Peyer's patch (tissue), 4 donors: ENCODE data around the gene DUSP28.

Experiments used
- CTCF ChIP-seq, 6 experiments: fragments of 450-650 bp in 4 of 6; fragments of 200-600 bp in 2 of 6; sonication (generic) in 1 of 6; IDR thresholded peaks; one replicate each; pipeline ENCODE4 v1.5.1; 2017 to 2019; ENCODE audit warnings: antibody characterized with exemption in 6 of 6, mild to moderate bottlenecking in 3 of 6, moderate library complexity in 1 of 6
- POLR2A ChIP-seq, 2 donors: fragments of 450-650 bp; IDR thresholded peaks; one replicate each; pipeline ENCODE4 v1.5.1; 2017; ENCODE audit warnings: antibody characterized with exemption in 2 of 2, mild to moderate bottlenecking in 2 of 2, moderate library complexity in 2 of 2

DNA sequence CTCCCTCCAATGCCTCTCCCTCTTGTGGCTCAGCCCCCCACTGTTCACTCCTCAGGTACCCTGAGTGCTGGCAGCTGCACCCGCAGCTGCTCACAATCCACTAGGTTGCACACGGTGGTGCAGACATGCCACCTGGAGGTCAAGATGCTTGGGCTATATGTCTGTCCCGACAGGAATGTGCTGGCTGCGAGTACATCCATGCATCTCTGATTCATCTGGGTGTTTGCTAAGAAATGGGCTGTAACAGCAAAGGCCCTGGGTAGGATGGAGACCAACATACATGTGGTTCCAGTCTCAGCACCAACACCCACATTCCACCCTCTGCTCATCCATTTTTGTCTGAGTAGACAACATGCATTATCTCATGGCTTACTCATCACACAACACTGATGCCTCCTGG is 33.6 kb upstream of the DUSP28 start:
- no peak for TF ChIP-seq CTCF (IDR thresholded peaks at IDR 0.05)
- no peak for TF ChIP-seq POLR2A (IDR thresholded peaks at IDR 0.05)
